Nephron progenitor cell (in vitro differentiated cells): ENCODE data around the gene ADARB2.

ENCODE experiments used
- DNase-seq: peaks from one replicate; pipeline ENCODE4 v3.0.0; 2021
- H3K27ac Mint-ChIP-seq: 2 replicates; pipeline ENCODE4 v1.8.0; 2021; ENCODE audit warnings: mild to moderate bottlenecking, moderate library complexity, mixed read lengths
- H3K27me3 Mint-ChIP-seq: 2 replicates; pipeline ENCODE4 v1.8.0; 2021; ENCODE audit warnings: mild to moderate bottlenecking, low read depth, mixed read lengths; ENCODE audit not compliant: poor library complexity
- H3K36me3 Mint-ChIP-seq: 2 replicates; pipeline ENCODE4 v1.8.0; 2021; ENCODE audit warnings: low read depth, mixed read lengths
- H3K4me1 Mint-ChIP-seq: 2 replicates; pipeline ENCODE4 v1.8.0; 2021; ENCODE audit warnings: mixed read lengths
- H3K4me3 Mint-ChIP-seq: 2 replicates; pipeline ENCODE4 v1.8.0; 2021; ENCODE audit warnings: mild to moderate bottlenecking, moderate library complexity, mixed read lengths
- H3K9me3 Mint-ChIP-seq: 2 replicates; pipeline ENCODE4 v1.8.0; 2021; ENCODE audit warnings: mild to moderate bottlenecking, moderate library complexity, mixed read lengths
- CTCF ChIP-seq: fragments of 200-600 bp; sonication (generic); IDR thresholded peaks from 2 replicates; pipeline ENCODE4 v1.5.0; 2021; ENCODE audit warnings: antibody characterized with exemption

The ADARB2 gene

GRCh38 chr10:1548146-1548545 is 189.2 kb downstream of the ADARB2 start:
- no peak for TF ChIP-seq CTCF
- Mint-ChIP-seq H3K36me3 (no peaks in the 10 kb centered on the region), H3K27ac (peak overlapping the region; percentile 56), H3K4me3 (no peak overlapping the region), H3K27me3 (peaks cover 16% of the 10 kb centered on the region), H3K4me1 (peaks cover 56% of the 10 kb centered on the region), H3K9me3 (peaks cover 15% of the 10 kb centered on the region)
- no peak for DNase-seq

DNA sequence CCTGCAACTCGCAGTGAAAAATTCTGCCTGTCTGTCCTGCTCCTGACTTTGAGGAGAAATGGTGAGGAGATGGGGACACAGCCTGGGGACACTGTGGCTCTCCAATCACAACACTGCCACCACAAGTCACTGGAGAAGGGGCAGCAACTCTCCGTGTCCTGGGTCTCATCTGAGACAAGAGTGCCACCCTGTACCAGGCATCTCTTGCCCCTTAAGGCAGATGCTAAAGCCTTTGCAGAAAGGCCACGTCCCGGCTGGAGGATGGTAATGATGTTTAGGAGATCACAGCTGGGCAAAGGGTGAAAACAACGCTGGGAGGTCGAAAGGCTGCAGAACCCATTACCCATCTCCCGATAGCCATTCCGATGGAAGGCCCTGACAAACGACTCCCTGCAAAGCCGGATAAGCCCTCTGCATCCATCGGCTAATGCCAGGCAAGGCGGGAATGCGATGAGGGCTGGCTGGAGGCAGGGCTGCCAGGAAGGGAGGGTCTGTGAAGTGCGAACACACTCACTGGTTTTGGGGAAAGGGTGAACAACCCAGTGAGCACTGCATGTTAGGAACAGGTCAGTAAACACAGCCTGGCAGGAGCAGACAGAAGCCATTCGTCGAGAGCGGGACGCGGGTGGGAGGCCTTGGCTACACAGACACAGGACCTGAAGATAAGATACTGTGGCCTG is 190.8 kb downstream of the ADARB2 start:
- no peak overlapping the region for H3K27ac Mint-ChIP-seq
- no peak overlapping the region for H3K4me3 Mint-ChIP-seq
- peaks cover 41% of the 10 kb centered on the region for H3K4me1 Mint-ChIP-seq
- H3K9me3 Mint-ChIP-seq: peaks cover 16% of the 10 kb centered on the region
- H3K36me3 Mint-ChIP-seq: no peaks in the 10 kb centered on the region
- DNase-seq: no peak
- H3K27me3 Mint-ChIP-seq: peaks cover 15% of the 10 kb centered on the region
- no peak for TF ChIP-seq CTCF

- H3K4me3 Mint-ChIP-seq: no peak overlapping the region
- DNase-seq: no peak
- peaks cover 16% of the 10 kb centered on the region for H3K9me3 Mint-ChIP-seq
- no peak for TF ChIP-seq CTCF
- H3K36me3 Mint-ChIP-seq: no peaks in the 10 kb centered on the region
- no peak overlapping the region for H3K27ac Mint-ChIP-seq
- peaks cover 32% of the 10 kb centered on the region for H3K4me1 Mint-ChIP-seq
- peaks cover 12% of the 10 kb centered on the region for H3K27me3 Mint-ChIP-seq
Observed at GRCh38 chr10:1545524-1545923, 191.8 kb downstream of the ADARB2 start.

DNA sequence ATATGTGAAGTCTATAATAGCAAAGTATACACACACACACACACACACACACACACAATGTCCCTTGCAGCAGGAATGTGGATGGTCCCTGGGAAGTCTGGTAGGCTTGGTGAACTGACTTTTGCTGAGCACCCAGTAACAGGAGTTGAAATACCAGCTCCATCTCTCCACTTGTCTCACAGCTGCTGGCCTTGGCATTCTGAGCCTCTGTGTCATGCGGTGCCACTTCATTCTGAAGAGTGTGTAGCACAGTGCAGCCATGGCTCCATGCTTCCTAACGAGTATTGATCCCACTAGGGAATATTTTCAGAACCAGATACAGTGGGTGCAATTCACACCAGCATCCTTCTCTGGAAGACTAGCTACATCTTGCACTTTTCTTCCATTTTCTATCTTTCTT is 192.4 kb downstream of the ADARB2 start:
- Mint-ChIP-seq H3K4me3 (no peak overlapping the region), H3K27me3 (peaks cover 15% of the 10 kb centered on the region), H3K9me3 (peaks cover 20% of the 10 kb centered on the region), H3K27ac (no peak overlapping the region), H3K4me1 (peaks cover 26% of the 10 kb centered on the region), H3K36me3 (no peaks in the 10 kb centered on the region)
- no peak for TF ChIP-seq CTCF
- DNase-seq: no peak

- no peak overlapping the region for H3K27ac Mint-ChIP-seq
- H3K4me1 Mint-ChIP-seq: peaks cover 20% of the 10 kb centered on the region
- no peaks in the 10 kb centered on the region for H3K36me3 Mint-ChIP-seq
- peaks cover 15% of the 10 kb centered on the region for H3K27me3 Mint-ChIP-seq
- H3K9me3 Mint-ChIP-seq: peaks cover 23% of the 10 kb centered on the region
- DNase-seq: no peak
- TF ChIP-seq CTCF: no peak
- no peak overlapping the region for H3K4me3 Mint-ChIP-seq
Observed at GRCh38 chr10:1544209-1544673, 193.1 kb downstream of the ADARB2 start.

- TF ChIP-seq CTCF: no peak
- H3K27ac Mint-ChIP-seq: peak overlapping the region; percentile 52
- DNase-seq: no peak
- H3K9me3 Mint-ChIP-seq: peaks cover 22% of the 10 kb centered on the region
- no peak overlapping the region for H3K4me3 Mint-ChIP-seq
- peaks cover 15% of the 10 kb centered on the region for H3K27me3 Mint-ChIP-seq
- H3K36me3 Mint-ChIP-seq: no peaks in the 10 kb centered on the region
- H3K4me1 Mint-ChIP-seq: peaks cover 13% of the 10 kb centered on the region
Observed at GRCh38 chr10:1543596-1543995, 193.7 kb downstream of the ADARB2 start.
